ENCODE results near the gene GH1. TPM values are rescaled to one million over a fixed set of nuclear protein-coding genes. Genes with fewer than 3 reads are reported as not detected.
"Not testable (repeated sequence)": the region's sequence is repeated elsewhere in the genome, so short reads cannot be mapped to it uniquely, and the experiment has no call there.

The GH1 gene
- total RNA-seq, 1 donor from 2014 or later = not detected

- H3K27me3 ChIP-seq = no peaks in the 10 kb centered on the region
- no peak for DNase-seq (ENCODE audit: extremely low spot score in 2 of 2)
- H3K9me3 ChIP-seq = no peaks in the 10 kb centered on the region
- H3K27ac ChIP-seq = no peak overlapping the region
- no peaks in the 10 kb centered on the region for H3K4me1 ChIP-seq
- H3K4me3 ChIP-seq = no peak overlapping the region
- intact Hi-C loops (cut with DNase I) = loop anchor here (10.0 kb wide), 2 partner anchors 106 to 216 kb away; partner anchors contain the start of genes ERN1 and ICAM2
- H3K36me3 ChIP-seq = no peaks in the 10 kb centered on the region
- TF ChIP-seq POLR2AphosphoS5 (IDR thresholded peaks at IDR 0.05; ENCODE audit: insufficient read depth in 1 of 2, low read depth in 1 of 2) = no peak
- TF ChIP-seq POLR2A (IDR thresholded peaks at IDR 0.05) = no peak
- TF ChIP-seq CTCF (IDR thresholded peaks at IDR 0.05) = no peak
Observed at GRCh38 chr17:63918305-63918704, 334 bp downstream of the GH1 start.

- Histone ChIP-seq H3K27me3 (no peaks in the 10 kb centered on the region), H3K36me3 (no peaks in the 10 kb centered on the region), H3K27ac (no peak overlapping the region), H3K4me1 (no peaks in the 10 kb centered on the region), H3K9me3 (no peaks in the 10 kb centered on the region), H3K4me3 (no peak overlapping the region)
- DNase-seq (ENCODE audit: extremely low spot score in 2 of 2) = no peak
- intact Hi-C loops (cut with DNase I) = loop anchor here (10.0 kb wide), 2 partner anchors 107 to 217 kb away; partner anchors contain the start of genes ERN1 and ICAM2
- TF ChIP-seq POLR2A (IDR thresholded peaks at IDR 0.05) (no peak), POLR2AphosphoS5 (IDR thresholded peaks at IDR 0.05; ENCODE audit: insufficient read depth in 1 of 2, low read depth in 1 of 2) (no peak), CTCF (IDR thresholded peaks at IDR 0.05) (no peak)
Observed at GRCh38 chr17:63917646-63918045, 993 bp downstream of the GH1 start.

- not testable (repeated sequence) for H3K36me3 ChIP-seq; H3K27me3 ChIP-seq; H3K4me3 ChIP-seq; H3K4me1 ChIP-seq; DNase-seq (ENCODE audit: extremely low spot score in 2 of 2); H3K9me3 ChIP-seq; H3K27ac ChIP-seq
- intact Hi-C loops (cut with DNase I) = loop anchor here (10.0 kb wide), 2 partner anchors 108 to 218 kb away; partner anchors contain the start of genes ERN1 and ICAM2
Observed at GRCh38 chr17:63917206-63917605, 1.4 kb downstream of the GH1 start.

- no peaks in the 10 kb centered on the region for H3K4me1 ChIP-seq
- intact Hi-C loops (cut with DNase I) = loop anchor here (10.0 kb wide), 2 partner anchors 108 to 218 kb away; partner anchors contain the start of genes ERN1 and ICAM2
- TF ChIP-seq POLR2A (IDR thresholded peaks at IDR 0.05) = no peak
- TF ChIP-seq CTCF (IDR thresholded peaks at IDR 0.05) = no peak
- TF ChIP-seq POLR2AphosphoS5 (IDR thresholded peaks at IDR 0.05; ENCODE audit: insufficient read depth in 1 of 2, low read depth in 1 of 2) = no peak
Observed at GRCh38 chr17:63916566-63917185, 2.0 kb downstream of the GH1 start.

GRCh38 chr17:63915753-63916152 is 2.9 kb downstream of the GH1 start:
- not testable (repeated sequence) for H3K27ac ChIP-seq; H3K27me3 ChIP-seq; H3K36me3 ChIP-seq; H3K9me3 ChIP-seq; DNase-seq (ENCODE audit: extremely low spot score in 2 of 2); H3K4me1 ChIP-seq; H3K4me3 ChIP-seq
- intact Hi-C loops (cut with DNase I) = loop anchor here (10.0 kb wide), 2 partner anchors 109 to 219 kb away; partner anchors contain the start of genes ERN1 and ICAM2

More at GRCh38 chr17:63916566-63917185, 2.0 kb downstream of the GH1 start:
- H3K36me3 ChIP-seq = no peaks in the 10 kb centered on the region
- no peak overlapping the region for H3K4me3 ChIP-seq
- no peaks in the 10 kb centered on the region for H3K9me3 ChIP-seq
- DNase-seq (ENCODE audit: extremely low spot score in 2 of 2) = no peak
- H3K27me3 ChIP-seq = no peaks in the 10 kb centered on the region
- H3K27ac ChIP-seq = no peak overlapping the region

GRCh38 chr17:63914471-63914870 is 4.2 kb downstream of the GH1 start:
- DNase-seq (ENCODE audit: extremely low spot score in 2 of 2) = no peak
- TF ChIP-seq POLR2AphosphoS5 (IDR thresholded peaks at IDR 0.05; ENCODE audit: insufficient read depth in 1 of 2, low read depth in 1 of 2) (no peak), CTCF (IDR thresholded peaks at IDR 0.05) (no peak), POLR2A (IDR thresholded peaks at IDR 0.05) (no peak)
- no peaks in the 10 kb centered on the region for H3K27me3 ChIP-seq
- no peak overlapping the region for H3K27ac ChIP-seq
- H3K9me3 ChIP-seq = no peaks in the 10 kb centered on the region
- H3K36me3 ChIP-seq = no peaks in the 10 kb centered on the region
- H3K4me1 ChIP-seq = no peaks in the 10 kb centered on the region
- no peak overlapping the region for H3K4me3 ChIP-seq
- intact Hi-C loops (cut with DNase I) = loop anchor here (10.0 kb wide), 2 partner anchors 110 to 220 kb away; partner anchors contain the start of genes ERN1 and ICAM2

All from vagina (tissue), 2 donors.